Glomerular visceral epithelial cell (primary cell): ENCODE results near the gene TRUB1.
"Not testable (repeated sequence)": the region's sequence is repeated elsewhere in the genome, so short reads cannot be mapped to it uniquely, and the experiment has no call there.

Source experiments
- DNase-seq: peaks from one replicate; pipeline ENCODE4 v3.0.0-alpha.2; 2016; ENCODE audit errors: extremely low spot score

TRUB1 gene

GRCh38 chr10:114925587-114926586 is 12.1 kb upstream of the TRUB1 start:
- DNase-seq: peak; percentile 76

DNA sequence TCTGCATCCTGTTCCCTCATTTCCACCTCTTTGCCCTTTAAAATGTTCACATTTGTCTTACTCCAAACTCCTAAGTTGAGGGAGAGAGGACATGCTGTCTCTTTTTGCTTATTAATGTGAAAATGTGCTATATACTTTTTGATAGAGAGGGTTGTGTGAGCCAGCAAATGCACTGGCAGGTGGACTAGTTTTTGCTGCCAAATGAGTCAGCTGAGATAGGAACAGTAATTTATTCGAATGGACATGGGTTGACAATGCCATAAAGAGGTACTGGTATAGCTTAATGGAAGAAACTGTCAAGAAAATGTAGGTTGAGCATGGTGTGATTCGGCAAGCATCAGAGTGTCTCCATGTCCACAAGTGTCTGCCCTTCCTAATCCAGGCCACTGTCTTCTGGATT is 9.2 kb upstream of the TRUB1 start:
- no peak for DNase-seq

DNA sequence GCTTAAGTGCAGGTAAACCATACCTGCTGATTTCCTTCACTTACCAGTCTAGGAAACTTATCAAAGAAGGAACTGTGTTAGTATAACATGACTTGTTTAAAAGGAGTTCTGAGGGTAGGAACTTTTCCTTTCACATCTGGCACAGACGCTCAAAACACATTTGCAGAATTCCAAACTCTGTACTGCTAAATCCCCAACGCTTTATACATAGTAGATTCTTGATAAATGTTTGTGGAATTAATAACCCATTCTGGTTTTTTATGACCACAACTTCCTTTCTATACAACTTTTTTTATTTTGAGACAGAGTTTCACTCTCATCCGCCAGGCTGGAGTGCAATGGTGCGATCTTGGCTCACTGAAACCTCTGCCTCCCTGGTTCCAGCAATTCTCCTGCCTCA is 7.7 kb upstream of the TRUB1 start:
- DNase-seq: no peak

GRCh38 chr10:114931072-114931679 is 6.8 kb upstream of the TRUB1 start:
- DNase-seq: no peak

DNA sequence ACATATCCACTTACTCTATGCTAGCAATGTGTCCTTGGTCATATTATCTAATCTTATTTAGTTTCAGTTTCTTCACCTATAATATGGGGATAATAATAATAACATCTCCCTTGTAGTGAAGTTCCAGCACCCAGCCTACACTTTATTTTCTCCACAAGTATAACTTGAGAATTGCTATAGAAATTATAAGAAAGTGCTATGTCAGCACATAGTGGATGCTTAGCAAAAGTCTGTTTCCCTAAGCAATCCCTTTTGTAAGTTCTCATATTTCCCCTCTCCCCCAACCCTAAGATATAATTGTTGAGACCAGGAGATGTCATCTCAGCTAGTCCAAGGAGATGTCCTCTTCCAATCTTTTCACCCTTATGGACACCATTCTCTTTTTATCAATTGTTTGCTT is 5.8 kb upstream of the TRUB1 start:
- no peak for DNase-seq

- DNase-seq: no peak
Measured at GRCh38 chr10:114932945-114933344, 5.0 kb upstream of the TRUB1 start.

- no peak for DNase-seq
Measured at GRCh38 chr10:114933588-114933987, 4.4 kb upstream of the TRUB1 start.

DNA sequence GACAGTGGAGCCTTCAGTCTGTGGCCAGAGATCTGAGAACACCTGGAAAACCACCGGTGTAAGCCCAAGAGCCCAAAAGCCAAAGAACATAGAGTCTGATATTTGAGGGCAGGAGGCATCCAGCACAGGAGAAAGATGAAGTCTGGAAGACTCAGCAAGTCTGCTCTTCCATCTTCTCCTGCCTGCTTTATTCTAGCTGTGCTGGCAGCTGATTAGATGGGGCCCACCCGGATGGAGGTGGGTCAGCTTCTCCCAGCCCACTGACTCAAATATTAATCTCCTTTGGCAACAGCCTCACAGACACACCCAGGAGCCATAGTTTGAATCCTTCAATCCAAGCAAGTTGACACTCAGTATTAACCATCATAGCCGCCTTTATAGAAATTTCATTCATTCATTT is 4.0 kb upstream of the TRUB1 start:
- not testable (repeated sequence) for DNase-seq

DNA sequence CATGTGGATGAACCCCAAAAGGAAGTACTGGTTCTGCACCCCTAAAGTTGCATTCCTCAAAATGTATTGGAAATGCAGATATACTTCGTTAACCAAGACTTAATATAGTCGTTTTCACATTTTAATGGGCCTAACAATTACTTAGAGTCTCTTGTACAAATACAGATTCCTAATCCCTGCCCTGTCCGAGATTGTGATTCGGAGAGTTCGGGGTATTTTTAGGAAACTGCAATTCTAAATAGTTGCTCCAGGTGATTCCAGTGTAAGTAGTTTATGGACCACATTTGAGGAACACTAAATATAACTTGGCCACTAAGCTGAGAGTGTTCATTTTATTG is 830 bp downstream of the TRUB1 start:
- no peak for DNase-seq

DNA sequence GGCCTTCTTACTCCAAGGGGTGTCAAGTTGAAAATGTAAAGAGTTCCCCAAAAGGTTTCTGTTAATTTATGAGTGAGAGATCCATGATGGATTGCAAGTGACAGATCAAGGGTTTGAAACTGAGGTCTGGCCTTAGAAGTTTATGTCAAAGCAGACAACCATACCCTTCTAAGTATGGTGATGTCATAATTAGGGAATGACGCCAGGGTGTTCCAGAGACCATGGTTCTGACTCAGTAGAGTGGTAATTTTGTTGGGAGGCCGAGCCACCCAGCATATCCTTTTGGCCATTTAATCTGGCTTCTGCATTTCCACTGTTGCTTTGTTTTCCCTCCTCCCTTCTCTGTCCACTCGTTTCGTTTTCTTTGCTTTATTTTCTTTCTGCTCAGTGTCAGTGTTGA is 2.7 kb downstream of the TRUB1 start:
- peak; percentile 23 for DNase-seq

DNA sequence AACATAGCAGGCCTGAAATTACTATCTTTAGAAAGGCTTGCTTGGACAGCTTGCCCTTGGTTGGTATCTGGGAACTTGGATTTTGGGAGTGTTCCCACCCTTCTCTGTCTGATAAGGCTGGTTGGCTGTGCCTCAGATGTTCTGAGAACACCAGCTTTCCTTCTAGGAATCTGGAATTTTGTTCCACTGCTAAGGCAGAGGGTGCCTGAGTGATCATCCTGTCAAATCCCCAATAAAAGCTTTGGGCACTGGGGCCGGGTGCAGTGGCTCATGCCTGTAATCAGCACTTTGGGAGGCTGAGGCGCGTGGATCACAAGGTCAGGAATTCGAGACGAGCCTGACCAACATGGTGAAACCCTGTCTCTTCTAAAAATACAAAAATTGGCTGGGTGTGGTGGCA is 5.0 kb downstream of the TRUB1 start:
- DNase-seq: no peak

- DNase-seq: no peak
Measured at GRCh38 chr10:114953047-114953446, 15.1 kb downstream of the TRUB1 start.

- no peak for DNase-seq
Measured at GRCh38 chr10:114955984-114956383, 18.0 kb downstream of the TRUB1 start.

- no peak for DNase-seq
Measured at GRCh38 chr10:114956466-114956865, 18.5 kb downstream of the TRUB1 start.

DNA sequence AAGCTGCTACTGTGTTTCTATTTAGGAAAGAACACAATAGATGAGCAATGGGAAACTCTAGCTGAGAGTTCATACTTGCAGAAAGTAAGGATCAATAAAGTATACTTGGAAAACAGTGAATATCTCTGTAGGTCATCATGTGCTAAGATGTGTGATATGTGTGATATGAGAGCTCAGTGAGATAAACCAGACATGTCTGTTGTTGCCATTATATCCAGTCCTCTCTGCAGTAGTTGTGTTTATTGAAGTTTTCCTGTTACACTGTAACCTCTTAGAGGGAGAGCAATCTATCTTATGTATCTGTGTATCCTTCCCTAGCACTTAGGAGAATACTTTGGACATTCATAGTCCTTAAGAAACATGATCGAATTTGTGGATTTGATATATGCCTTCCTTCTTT is 19.1 kb downstream of the TRUB1 start:
- no peak for DNase-seq

- DNase-seq: no peak
Measured at GRCh38 chr10:114957673-114958072, 19.7 kb downstream of the TRUB1 start.

DNA sequence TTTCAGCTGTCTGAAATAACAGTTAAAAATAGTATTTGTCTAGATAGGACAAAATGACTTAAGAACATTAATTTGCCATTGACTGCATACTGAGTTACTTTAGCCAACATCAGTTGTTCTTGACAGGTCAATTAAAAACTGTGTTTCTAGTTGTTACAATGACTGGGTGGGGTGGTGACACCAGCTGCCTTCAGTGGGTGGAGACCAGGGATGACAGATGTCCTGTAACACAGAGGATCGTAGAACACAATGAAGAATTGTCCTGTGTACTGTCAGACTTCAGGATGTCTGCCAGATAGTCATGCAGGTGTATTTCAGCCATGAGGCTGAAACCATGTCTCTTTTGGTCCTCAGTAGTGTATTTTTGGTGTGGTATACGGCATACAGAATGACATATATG is 24.4 kb downstream of the TRUB1 start:
- DNase-seq: no peak

DNA sequence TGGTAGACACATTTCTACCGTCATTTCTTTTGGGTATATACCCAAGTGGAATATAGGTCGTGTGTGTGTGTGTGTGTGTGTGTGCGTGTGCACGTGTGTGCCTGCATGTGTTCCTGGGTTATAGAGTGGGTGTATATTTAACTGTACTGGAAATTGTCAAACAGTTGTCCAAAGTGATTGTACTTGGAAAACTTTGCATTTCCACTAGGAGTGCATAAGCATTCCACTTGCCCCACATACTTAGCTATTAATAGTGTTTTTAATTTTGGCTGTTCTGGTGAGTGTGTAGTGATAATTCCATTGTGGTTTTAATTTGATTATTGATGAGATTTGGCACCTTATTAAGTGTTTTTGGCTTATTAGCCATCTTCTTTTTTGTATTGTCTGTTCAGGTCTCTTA is 25.9 kb downstream of the TRUB1 start:
- DNase-seq: no peak

DNA sequence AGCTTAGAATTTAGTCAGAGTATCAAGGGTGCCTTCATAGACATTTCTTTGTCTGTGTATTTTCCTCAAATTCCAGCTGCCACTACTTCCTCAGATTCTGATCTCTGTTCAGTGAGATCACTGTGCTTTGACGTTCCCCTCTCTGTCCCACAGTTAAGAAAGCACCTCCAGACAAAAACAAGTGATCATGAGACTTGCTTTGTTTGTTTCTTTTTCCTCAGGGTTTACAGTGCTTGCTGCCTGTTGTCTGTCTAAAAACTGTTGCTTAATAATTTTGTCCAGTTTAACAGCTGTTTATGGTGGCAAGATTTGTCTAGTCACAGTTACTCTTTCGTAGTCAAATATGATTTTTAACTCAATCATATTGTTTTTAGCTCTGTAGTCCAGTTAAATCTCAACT is 29.1 kb downstream of the TRUB1 start:
- DNase-seq: no peak

- peak; percentile 3 for DNase-seq
Measured at GRCh38 chr10:114970515-114970914, 32.5 kb downstream of the TRUB1 start.

- DNase-seq: no peak
Measured at GRCh38 chr10:114973306-114973705, 35.3 kb downstream of the TRUB1 start.

GRCh38 chr10:114973997-114974396 is 36.0 kb downstream of the TRUB1 start:
- DNase-seq: no peak

- DNase-seq: no peak
Measured at GRCh38 chr10:114974625-114975024, 36.6 kb downstream of the TRUB1 start.
